Measurements from ENCODE around the gene ANKRD28.
"Not testable (repeated sequence)": the region's sequence is repeated elsewhere in the genome, so short reads cannot be mapped to it uniquely, and the experiment has no call there.

ANKRD28 gene

DNA sequence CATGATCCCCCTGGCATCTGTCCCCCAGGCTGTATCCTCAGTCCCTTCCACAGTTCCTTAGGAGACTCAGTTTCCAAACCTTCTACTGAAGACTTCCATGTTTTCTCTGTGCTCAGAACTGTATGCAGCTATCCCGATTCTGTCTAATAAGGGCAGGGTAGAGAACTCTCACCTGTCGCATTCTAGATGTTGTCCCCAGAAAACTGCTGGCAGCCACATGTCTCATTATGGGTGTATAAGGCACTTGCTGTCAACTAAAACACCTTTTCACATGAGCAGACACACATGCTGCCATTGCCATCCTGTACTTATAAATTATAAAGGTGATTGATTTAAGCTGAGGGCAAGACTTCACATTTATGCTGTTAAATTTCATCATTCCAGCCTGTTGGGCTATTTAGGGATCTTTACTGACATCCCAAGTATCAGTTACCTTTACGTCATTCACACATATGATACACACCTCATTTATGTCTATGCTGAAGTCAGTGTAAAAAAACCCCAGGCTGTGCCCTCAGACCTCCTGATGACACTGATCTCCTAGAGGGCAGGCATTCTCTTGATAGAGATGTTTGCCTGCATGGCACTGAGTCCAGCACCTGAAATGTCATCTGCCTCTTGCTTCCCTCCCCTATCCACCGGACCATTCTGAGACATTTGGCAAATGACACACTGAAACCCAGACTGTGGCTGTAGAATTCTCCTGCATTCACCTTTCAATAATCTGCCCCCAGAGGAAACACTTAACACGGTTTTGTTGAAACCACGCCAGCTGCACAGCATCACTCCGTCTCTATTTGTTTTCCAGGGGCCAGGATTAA lies 160.4 kb downstream of the ANKRD28 start:
- DNase-seq (ENCODE audit: low read depth in 2 of 3, low spot score in 1 of 3), result no peak

DNA sequence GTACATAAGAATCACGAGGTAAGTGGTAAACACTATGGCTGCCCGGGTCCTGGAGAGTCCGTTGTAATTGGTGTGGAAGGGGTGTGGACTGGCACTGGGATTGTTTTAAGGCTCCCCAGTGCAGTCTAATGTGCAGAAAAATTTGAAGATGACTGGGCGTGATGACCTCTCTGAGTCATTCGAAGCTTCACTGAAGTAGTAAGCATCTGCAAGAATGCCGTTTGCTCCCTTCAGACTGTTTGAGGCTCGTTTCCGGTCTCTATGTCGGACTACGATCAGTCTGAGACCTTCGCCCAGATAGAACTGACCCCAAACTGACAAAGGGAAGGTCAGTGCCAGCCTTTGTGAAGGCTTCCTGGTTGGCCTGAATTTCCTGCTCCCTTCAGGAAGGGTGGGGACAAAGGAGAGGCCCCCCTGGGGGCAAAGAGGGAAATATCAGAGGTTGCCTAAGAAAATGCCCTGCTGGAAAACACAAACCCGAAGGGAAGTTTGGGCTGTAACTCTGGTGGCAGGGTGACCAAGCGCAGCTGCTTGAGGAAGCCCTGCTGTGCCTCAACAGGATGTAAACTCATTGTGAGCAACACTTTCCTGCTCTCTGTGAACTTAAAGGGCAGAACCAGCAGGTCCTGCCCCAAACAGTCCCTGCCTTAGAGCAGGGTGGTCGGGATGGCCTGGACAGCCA lies 161.6 kb downstream of the ANKRD28 start:
- DNase-seq (ENCODE audit: low read depth in 2 of 3, low spot score in 1 of 3), result no peak

DNA sequence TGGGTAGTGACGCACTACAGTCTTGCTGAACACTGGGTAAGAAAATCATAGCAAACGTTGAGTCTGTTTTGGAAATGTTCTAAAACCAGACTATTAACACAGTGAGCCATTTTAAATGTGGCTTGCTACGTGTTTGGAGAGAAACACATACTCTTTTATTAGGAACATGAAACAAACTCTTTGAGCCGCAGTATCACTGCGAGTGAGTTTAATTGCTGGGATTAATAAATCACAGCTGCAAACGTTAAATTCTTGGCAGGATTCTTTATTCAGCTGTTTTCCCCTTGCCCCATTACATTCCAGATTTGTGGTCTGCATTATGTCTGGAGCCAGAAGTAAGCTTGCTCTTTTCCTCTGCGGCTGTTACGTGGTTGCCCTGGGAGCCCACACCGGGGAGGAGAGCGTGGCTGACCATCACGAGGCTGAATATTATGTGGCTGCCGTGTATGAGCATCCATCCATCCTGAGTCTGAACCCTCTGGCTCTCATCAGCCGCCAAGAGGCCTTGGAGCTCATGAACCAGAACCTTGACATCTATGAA lies 162.6 kb downstream of the ANKRD28 start:
- no peak for DNase-seq (ENCODE audit: low read depth in 2 of 3, low spot score in 1 of 3)

DNA sequence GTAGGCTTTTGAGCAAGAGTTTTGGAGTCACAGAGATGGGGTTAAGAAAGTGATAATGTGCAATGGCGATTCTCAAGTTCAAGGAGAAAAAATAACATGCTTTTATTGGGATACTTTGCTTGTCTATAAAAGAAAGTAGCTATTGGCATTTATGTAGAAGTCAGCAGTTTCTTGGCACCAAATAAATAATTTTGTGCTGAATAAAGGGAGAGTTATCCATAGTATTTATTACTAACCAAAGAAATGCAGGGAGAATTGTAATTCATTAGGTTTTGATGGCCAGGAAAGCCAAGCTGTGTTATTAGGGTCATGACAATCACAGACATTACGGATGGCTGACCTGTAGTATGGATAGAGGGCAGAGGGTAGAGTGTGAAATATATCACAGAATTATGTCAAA lies 163.1 kb downstream of the ANKRD28 start:
- no peak for DNase-seq (ENCODE audit: low read depth in 2 of 3, low spot score in 1 of 3)

DNA sequence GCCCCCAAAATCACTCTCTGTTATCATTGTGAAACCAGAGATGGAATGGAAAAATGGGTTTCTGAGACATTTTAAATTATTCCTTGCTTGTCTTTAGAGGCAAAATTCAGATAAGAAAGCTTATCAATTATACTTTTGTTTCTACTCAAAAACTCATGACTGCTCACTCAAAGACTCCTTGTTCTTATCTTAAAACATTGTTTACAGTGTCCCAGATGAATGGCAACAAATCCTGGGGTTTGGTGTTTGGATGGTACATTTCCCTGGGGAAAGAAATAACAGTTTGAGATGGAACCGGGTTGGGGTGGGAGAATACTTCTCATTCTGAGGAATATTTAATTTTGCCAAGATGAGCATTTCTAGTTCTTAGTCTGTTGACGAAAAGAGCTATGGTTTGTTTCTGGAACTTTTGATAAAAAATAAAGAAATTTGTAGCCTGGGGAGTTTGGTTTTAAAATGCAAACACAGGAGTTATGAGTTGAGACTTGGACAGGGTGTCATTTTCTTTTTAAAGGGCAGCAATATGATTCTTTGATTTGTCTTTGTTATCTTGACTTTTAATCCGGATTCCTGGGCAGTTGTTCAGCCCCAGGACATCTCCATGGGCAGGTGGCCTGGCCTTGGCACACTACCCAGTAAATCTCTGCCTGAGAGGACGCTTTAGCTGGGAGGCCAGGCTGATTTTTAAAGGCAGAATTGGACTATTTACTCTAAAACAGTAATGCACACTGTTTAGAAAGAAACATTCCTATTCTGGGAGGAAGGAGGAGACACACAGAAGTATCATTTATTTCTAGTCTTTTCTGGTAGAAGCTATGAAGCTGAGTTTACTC lies 163.8 kb downstream of the ANKRD28 start:
- DNase-seq (ENCODE audit: low read depth in 2 of 3, low spot score in 1 of 3), result no peak

DNA sequence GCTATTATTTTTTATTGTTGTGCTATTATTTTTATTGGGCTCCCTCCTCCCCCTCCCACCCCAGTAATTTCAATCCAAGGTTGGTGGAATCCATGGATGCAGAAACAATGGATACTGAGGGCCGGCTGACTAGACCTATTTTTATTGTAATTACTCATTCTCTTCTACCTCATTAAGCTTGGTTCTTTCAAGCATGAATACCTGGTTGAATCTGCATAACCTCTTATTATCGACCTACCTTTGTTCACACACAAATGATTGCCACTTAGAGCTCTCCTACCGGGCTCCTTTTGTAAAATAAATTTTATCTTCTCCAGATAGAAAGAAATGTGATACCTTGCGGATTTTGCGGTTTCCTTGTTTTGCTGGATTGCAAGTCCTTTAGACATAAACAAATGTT lies 164.6 kb downstream of the ANKRD28 start:
- no peak for DNase-seq (ENCODE audit: low read depth in 2 of 3, low spot score in 1 of 3)

DNA sequence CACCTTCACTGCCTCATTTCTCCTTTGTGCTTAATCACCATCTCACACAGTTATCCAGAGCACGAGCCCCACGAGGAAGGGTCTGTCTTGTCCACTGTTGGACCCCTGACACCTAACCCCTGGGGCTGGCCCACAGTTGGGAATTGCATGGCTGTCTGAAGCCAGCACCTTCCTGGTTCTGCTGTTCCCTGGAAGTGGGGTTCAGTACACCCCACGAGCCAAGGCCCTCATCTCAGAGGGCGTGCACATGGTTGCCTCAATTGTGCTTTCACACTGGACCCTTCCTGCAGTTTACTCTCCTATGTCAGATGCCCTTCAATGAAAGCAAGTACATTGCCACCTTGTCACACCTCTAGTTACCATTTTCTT lies 165.6 kb downstream of the ANKRD28 start:
- DNase-seq (ENCODE audit: low read depth in 2 of 3, low spot score in 1 of 3), result no peak

DNA sequence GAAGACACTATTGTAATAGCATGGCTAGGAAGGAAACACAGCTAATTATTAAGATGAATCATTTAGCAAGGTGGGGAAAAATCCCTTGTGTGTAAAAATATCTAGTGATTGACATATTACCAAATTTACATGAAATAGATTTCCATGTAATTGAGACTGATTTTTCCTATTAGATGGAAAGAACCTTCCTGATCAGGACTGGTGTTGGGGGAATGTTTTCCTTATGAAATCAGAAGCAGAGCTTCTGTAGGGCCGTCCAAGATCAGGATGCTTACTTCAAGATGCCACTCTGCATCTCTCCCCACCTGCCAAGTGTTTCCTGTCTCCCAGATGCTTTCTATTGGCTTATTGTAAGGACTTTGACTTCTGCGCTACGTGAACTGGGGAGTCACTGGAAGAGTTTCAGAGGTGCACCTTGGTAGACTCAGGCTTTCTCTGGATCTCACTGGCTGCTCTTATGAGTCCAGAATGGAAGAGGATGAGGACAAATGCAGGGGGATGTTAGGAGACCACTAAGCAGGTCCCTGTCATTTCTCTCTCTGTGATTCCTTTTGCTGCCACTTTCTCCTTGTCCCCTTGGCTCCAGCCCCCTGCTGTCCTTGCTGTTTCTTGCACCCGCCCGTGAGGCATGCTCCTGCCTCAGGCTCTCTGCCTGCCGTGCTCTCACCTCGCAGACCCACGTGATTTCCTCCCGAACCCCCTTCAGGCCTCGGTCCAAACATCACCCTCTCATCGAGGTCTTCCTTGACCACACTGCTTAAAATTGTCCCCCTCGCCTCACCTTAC lies 166.2 kb downstream of the ANKRD28 start:
- DNase-seq (ENCODE audit: low read depth in 2 of 3, low spot score in 1 of 3), result no peak

DNA sequence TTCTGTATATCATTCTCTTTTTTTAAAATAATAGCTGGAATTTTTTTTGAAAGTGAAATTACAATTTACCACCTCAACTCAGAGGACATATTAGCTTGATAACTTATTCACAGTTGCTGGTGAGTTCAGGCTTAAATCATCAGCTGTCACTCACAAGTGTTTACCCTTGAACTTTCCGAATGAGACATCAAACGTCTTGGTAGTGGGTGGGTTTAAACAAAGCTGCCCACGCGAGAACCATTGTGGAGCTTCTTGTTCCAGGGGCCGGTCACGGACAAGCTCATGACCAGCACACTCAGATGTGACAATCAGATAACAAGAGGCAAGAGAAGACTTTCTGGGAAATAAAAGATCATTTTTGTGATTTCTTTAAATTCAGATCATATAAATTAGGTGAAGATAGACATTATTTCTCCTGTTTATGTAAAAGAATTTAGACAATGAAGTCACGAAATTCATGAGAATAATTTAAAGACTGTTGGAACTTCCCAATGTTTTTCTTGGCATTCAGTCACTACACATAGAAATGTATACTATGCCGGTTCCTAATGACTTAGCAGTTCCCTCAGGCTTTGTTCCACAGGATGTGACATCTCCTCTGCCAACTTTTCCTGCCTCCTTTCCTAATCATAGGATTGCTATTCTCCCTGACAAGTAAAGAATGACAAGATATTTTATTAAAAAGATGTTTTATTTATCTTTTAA lies 167.0 kb downstream of the ANKRD28 start:
- DNase-seq (ENCODE audit: low read depth in 2 of 3, low spot score in 1 of 3), result no peak

DNA sequence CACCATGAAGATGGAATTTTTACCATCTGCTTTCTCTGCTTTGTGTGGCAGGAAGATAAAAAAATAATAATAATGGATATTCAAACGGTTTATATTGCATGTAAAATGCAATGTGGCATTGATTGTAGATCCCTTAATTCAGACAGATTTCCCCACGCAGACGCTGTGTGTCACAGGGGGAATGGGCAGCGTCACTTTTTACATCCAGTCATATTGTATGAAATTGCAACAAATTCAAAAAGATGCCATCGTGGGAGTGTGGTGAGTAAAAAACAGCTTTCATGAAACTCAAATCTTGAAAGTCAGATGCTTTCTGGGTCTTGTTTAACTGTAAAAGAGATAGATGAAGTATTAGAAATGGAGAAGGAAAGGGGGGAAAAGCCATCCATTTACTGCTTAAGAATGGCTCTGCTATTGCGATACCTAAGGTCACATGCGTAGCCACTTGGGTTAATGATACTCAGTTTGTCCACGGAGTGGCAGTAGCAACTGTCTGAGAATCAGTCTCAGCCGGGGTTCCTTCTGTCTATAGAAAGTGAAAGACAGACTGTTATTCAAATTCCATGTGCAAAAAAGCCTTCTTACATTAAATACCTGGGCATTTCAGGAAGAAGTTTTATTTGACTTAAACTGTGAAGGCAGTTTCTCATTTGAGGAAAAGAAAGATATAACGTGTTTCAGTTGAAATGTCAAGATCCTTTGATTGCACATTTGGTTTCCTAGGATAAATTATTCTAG lies 167.8 kb downstream of the ANKRD28 start:
- peak in 2 of 3 donors; percentile 38 to 53 for DNase-seq (ENCODE audit: low read depth in 2 of 3, low spot score in 1 of 3)

DNA sequence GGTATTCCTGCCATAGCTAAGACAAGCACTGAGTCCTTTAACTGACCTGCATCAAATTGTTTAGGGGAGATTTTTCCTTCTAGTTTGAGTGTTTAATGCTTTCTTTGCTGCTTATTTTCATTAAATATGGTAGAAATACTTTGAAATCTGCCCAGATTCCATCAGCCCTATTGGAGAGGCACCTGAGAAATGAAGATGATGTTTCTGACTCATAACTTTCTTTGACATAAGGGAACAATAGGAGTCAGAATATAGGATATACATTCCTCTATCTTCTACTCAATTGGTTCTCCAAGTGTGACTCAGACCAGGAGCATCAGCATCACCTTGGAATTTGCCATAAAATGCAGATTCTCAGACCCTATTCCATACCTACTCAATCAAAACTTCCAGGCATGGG lies 168.8 kb downstream of the ANKRD28 start:
- DNase-seq (ENCODE audit: low read depth in 2 of 3, low spot score in 1 of 3), result no peak

DNA sequence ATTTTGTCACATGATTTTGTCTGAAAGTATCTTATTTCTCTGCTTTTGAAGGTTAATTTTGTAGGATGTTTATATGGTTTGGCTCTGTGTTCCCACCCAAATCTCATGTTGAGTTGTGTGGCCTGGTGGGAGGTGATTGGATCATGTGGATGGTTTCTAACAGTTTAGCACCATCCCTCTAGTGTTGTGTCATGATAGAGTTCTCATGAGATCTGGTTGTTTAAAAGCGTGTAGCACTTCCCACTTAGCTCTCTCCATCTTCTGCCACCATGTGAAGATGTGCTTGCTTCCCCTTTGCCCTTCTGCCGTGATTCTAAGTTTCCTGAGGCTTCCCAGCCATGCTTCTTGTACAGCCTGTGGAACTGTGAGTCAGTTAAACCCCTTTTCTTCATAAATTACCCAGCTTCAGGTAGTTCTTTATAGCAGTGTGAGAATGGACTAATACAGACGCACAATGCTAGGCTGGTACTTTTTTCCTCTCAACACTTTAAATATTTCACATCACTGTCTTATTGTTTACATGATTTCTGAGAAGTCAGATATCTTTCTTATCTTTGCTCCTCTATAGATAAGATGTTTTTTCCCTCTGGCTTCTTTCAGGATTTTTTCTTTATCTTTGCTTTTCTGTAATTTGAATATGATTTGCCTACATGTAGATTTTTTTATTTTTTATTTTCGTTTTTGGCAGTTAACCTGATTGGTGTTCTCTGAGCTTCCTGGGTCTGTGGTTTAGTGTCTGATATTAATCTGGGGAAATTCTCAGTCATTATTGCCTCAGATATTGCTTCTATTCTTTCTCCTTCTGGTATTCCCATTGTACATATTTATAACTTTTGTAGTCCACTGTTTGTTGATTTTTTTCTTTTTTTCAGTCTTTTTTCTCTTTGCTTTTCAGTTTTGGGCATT lies 174.0 kb downstream of the ANKRD28 start:
- no peak for DNase-seq (ENCODE audit: low read depth in 2 of 3, low spot score in 1 of 3)

DNA sequence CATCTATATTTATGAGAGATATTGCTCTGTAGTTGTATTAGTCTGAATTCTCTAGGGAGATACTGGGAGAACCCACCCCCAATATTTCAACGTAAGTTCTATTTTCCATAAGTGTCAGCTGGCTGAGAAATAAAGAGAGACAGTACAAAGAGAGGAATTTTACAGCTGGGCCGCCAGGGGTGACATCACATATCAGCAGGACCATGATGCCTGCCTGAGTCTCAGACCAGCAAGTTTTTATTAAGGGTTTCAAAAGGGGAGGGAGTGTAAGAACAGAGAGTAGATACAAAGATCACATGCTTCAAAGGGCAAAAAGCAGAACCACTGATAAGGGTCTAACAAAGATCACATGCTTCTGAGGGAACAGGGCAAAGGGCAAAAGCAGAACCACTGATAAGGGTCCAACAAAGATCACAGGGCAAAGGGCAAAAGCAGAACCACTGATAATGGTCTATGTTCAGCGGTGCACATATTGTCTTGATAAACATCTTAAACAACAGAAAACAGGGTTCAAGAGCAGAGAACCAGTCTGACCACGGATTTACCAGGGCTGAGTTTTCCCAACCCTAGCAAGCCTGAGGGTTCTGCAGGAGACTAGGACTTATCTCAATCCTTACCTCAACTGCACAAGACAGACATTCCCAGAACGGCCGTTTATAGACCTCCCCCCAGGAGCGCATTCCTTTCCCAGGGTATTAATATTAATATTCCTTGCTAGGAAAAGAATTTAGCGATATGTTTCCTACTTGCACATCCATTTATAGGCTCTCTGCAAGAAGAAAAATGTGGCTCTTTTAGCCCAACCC lies 177.9 kb downstream of the ANKRD28 start:
- DNase-seq (ENCODE audit: low read depth in 2 of 3, low spot score in 1 of 3), result not testable (repeated sequence)

All from stimulated activated CD4-positive, alpha-beta T cell treated with anti-CD3 and anti-CD28 coated beads, Interleukin-12 subunit alpha, Interleukin-12 subunit beta, amount 100 ng/mL, for 48 hours (primary cell).